Transverse colon (tissue), 4 donors: ENCODE results near the gene ZNF524. TPM values are rescaled to one million over a fixed set of nuclear protein-coding genes. Genes with fewer than 3 reads are reported as not detected.

Experiments
- DNase-seq: peaks from one replicate; pipeline ENCODE4 v3.0.0-alpha.2; 2019
- H3K27ac ChIP-seq, 4 donors: fragments of 200-600 bp; sonication (generic); 2 replicates each; pipeline ENCODE4 v1.5.1; 2016 to 2018; ENCODE audit warnings: inconsistent platforms in 4 of 4
- H3K27me3 ChIP-seq: fragments of 200-600 bp; sonication (generic); 2 replicates; pipeline ENCODE4 v1.5.1; 2017; ENCODE audit warnings: inconsistent platforms
- H3K36me3 ChIP-seq, 4 donors: fragments of 200-600 bp; sonication (generic); 2 replicates each; pipeline ENCODE4 v1.5.1; 2017 to 2019; ENCODE audit warnings: inconsistent platforms in 4 of 4
- H3K4me1 ChIP-seq, 4 donors: fragments of 200-600 bp; sonication (generic); 2 replicates each; pipeline ENCODE4 v1.5.1; 2017 to 2020; ENCODE audit warnings: inconsistent platforms in 4 of 4
- H3K4me3 ChIP-seq, 4 donors: fragments of 200-600 bp; sonication (generic); 1 replicate in 1 of 4; 2 replicates in 3 of 4; pipeline versions ENCODE4 v1.5.1 to v1.6.1; 2017 to 2019; ENCODE audit warnings: inconsistent platforms in 4 of 4
- H3K9me3 ChIP-seq, 2 donors: fragments of 200-600 bp; sonication (generic); 2 replicates each; pipeline ENCODE4 v1.5.1; 2017 to 2019; ENCODE audit warnings: inconsistent platforms in 2 of 2
- EP300 ChIP-seq: sonication (generic); formaldehyde crosslinking; IDR thresholded peaks from one replicate; pipeline ENCODE4 v1.6.1; 2017; ENCODE audit warnings: antibody characterized with exemption, low read depth
- POLR2A ChIP-seq: fragments of 450-650 bp; IDR thresholded peaks from one replicate; pipeline ENCODE4 v1.6.1; 2016; ENCODE audit warnings: antibody characterized with exemption, mild to moderate bottlenecking, moderate library complexity
- POLR2AphosphoS5 ChIP-seq, 3 donors: sonication (generic); formaldehyde crosslinking; IDR thresholded peaks; one replicate each; pipeline ENCODE4 v1.6.1; 2016; ENCODE audit warnings: antibody characterized with exemption in 3 of 3
- WGBS, 2 donors: methylation state at CpG; one replicate each; pipeline ENCODE4 v1.1.5; 2018; ENCODE audit warnings: low coverage in 1 of 2; 5-methylcytosine and 5-hydroxymethylcytosine counted together
- in situ Hi-C, 4 donors: fragments of 200-750 bp; cut with MboI; loops; one replicate each; pipeline versions ENCODE4 v1.15.0 to v1.15.1; 2017; ENCODE audit warnings: low sequenced_read_pairs in 3 of 4, low pct_ligation_motif_present in 1 of 4, low pct_unique_long_range_greater_than_20kb in 1 of 4
- intact Hi-C: fragments of 100-400 bp; cut with DNase I; formaldehyde crosslinking; loops from one replicate; pipeline ENCODE4 v1.15.1; 2023; ENCODE audit warnings: low total_unique reads
- total RNA-seq, 4 donors: library from RNA; depleted of rRNA; stranded (reverse); fragments of >200 nt; gene quantifications; one replicate each; pipeline ENCODE4 v1.1.0, GENCODE V29; 2016
- TF ChIP-seq, protein P1 (sequence below), 5 experiments: fragments of 200-600 bp in 3 of 5; fragments of 450-650 bp in 2 of 5; sonication (generic) in 3 of 5; IDR thresholded peaks; 1 replicate in 2 of 5; 2 replicates in 3 of 5; pipeline ENCODE4 v1.5.1; 2016 to 2017; ENCODE audit warnings: antibody characterized with exemption in 5 of 5, inconsistent platforms in 3 of 5, mild to moderate bottlenecking in 2 of 5, moderate library complexity in 1 of 5

Gene ZNF524
- total RNA-seq, 4 donors from 2014 or later = 17.7 to 51.1 (median 37.9) TPM

DNA sequence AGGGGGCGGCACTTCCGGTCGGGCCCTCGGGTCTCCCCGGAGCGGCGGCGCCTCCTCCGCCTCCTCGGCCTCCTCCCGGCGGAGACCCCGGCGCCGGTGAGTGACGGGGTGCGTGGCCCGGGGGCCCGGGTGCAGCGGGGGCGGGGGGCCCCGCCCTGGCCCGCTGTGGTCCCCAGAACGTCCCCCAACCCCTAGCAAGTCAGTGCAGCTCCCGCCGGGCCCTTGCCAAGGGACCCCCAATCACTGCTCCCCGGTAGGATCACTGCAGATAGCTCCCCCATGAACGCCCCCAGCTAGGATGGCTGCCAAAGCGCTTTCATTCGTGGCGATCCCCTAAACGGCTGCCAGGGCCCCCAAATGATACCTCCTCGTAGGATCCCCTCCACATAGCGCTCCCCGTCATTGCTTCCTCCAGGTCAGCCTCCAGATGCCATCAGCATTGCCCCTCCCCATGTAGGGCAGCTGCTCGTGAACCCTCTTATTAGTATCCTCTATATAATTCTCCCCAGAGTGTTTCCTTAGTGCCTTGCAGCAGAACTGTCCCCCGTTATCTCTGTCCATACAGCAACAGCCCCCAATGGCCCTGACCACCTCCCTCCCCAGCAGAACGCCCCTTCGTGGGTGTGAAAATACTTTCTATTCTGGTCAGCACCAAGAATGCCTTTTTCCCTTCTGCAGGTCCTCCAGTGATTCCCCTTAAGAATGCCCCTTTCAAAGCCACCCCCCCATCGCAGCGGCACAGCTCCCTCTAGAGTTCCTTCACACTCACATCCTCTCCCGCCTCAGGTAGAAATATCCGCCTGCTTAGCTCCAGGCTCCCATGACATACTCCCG lies 5.8 kb downstream of the ZNF524 start, which contains the start of gene ZNF865:
Gene ZNF865, plus strand, starts transcription at position 11 of the 834 bp plus-strand sequence. CDS start 7,972 bp downstream, outside the sequence.
- H3K4me1 ChIP-seq = peaks cover 12 to 35% (median 24%) of the 10 kb centered on the region in 4 donors
- no peaks in the 10 kb centered on the region for H3K36me3 ChIP-seq
- H3K27me3 ChIP-seq = no peaks in the 10 kb centered on the region
- TF ChIP-seq POLR2A (no peak), EP300 (no peak)
- TF ChIP-seq, protein P1, sequence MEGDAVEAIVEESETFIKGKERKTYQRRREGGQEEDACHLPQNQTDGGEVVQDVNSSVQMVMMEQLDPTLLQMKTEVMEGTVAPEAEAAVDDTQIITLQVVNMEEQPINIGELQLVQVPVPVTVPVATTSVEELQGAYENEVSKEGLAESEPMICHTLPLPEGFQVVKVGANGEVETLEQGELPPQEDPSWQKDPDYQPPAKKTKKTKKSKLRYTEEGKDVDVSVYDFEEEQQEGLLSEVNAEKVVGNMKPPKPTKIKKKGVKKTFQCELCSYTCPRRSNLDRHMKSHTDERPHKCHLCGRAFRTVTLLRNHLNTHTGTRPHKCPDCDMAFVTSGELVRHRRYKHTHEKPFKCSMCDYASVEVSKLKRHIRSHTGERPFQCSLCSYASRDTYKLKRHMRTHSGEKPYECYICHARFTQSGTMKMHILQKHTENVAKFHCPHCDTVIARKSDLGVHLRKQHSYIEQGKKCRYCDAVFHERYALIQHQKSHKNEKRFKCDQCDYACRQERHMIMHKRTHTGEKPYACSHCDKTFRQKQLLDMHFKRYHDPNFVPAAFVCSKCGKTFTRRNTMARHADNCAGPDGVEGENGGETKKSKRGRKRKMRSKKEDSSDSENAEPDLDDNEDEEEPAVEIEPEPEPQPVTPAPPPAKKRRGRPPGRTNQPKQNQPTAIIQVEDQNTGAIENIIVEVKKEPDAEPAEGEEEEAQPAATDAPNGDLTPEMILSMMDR (IDR thresholded peaks at IDR 0.05) = peak; percentile 59 to 84 (median 67)
- peak; percentile 86 for DNase-seq
- peak within 1 kb of the TSS; percentile 94 to 99 (median 96) for H3K27ac ChIP-seq
- peak within 1 kb of the TSS; percentile 79 to 93 (median 89) for H3K4me3 ChIP-seq
- 0 to 3% methylated on average over 4 to 19 of the region's 44 CpGs for WGBS, 2 donors
- intact Hi-C loops = loop anchor here (10.0 kb wide), 1 partner anchor 491 kb away; the partner anchor contains the start of gene PPP1R12C
- in situ Hi-C loops = loop anchor here in 1 of 4 donors (10.0 kb wide), 1 partner anchor 91 kb away; no protein-coding TSS in a partner anchor
- no peaks in the 10 kb centered on the region for H3K9me3 ChIP-seq

DNA sequence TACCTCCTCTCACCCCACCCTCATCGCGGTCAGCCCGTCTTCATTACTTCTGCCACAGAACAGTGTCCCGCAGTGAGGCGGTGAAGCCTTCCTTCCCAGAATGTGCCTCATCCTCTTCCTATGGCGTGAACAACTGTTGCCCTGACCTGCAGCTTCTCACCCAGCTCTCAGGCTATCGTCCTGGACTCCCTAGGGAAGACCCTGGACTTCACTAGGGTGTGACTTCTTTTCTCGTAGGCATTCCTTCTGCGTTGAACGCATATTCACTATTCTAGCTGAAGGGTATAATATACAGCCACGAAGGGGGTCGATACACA lies 6.3 kb downstream of the ZNF524 start:
- intact Hi-C loops (loop anchor here (10.0 kb wide), 1 partner anchor 492 kb away; the partner anchor contains the start of gene PPP1R12C), in situ Hi-C loops (loop anchor here in 1 of 4 donors (10.0 kb wide), 1 partner anchor 92 kb away; no protein-coding TSS in a partner anchor)
- DNase-seq = no peak
- Histone ChIP-seq H3K4me3 (peak overlapping the region in 3 of 4 donors; percentile 79 to 91 (median 87)), H3K9me3 (no peaks in the 10 kb centered on the region), H3K27ac (peak overlapping the region; percentile 94 to 99 (median 96)), H3K4me1 (peaks cover 12 to 33% (median 19%) of the 10 kb centered on the region in 4 donors), H3K27me3 (no peaks in the 10 kb centered on the region), H3K36me3 (no peaks in the 10 kb centered on the region)
- 23% methylated on average over 12 of the region's 12 CpGs; no CpG with 5 or more reads in 1 of the 2 donors for WGBS, 2 donors
- TF ChIP-seq, protein P1 (IDR thresholded peaks at IDR 0.05) = no peak
- TF ChIP-seq POLR2AphosphoS5 (IDR thresholded peaks at IDR 0.05) (no peak), POLR2A (no peak), EP300 (no peak)

DNA sequence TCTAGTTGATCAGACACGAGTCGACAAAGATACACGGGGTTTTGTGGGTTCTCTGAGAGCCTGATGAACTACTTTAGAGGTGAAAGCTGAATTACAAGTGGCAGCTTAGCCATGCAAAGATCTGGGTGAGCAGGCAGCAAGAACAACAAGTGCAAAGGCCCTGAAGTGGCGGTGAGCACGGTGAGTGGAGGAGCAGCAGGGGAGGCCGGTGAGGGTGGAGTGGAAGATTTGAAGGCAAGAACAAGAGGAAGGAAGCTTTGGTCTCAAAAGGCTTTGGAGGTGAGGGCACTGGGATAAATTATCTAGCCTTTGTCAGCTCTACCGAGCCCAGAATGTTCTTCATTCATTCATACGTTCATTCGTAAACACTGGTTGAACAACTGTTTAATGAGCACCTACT lies 6.7 kb downstream of the ZNF524 start:
- intact Hi-C loops = loop anchor here (10.0 kb wide), 1 partner anchor 492 kb away; the partner anchor contains the start of gene PPP1R12C
- Histone ChIP-seq H3K27ac (peak overlapping the region; percentile 94 to 99 (median 96)), H3K9me3 (no peaks in the 10 kb centered on the region), H3K27me3 (no peaks in the 10 kb centered on the region), H3K36me3 (no peaks in the 10 kb centered on the region), H3K4me3 (no peak overlapping the region), H3K4me1 (peaks cover 12 to 35% (median 19%) of the 10 kb centered on the region in 4 donors)
- WGBS, 2 donors = 56 to 72% methylated on average over 6 to 9 of the region's 9 CpGs
- TF ChIP-seq, protein P1 (IDR thresholded peaks at IDR 0.05) = no peak
- TF ChIP-seq POLR2AphosphoS5 (IDR thresholded peaks at IDR 0.05) = no peak
- no peak for DNase-seq
- in situ Hi-C loops = loop anchor here in 1 of 4 donors (10.0 kb wide), 1 partner anchor 92 kb away; no protein-coding TSS in a partner anchor

DNA sequence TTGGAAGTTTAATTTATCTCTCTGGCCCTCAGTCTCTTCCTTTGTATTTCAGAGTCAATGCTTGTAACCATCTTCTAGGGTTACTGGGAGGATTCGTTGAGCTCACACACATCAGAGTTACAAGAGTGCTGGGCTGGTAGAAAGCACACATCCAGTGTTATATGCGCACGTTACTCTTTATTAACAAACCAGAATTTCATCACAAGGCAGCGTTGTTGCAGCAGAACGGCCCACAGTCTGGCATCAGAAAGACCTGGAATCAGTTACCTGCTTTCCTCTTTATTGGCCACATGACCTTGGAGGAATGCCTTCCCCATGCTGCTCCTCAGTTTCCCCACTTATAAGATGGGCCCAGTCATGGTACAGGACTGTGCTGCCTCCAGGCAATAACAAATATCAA lies 9.2 kb downstream of the ZNF524 start:
- TF ChIP-seq POLR2A = no peak
- TF ChIP-seq, protein P1 (IDR thresholded peaks at IDR 0.05) = no peak
- no peak for TF ChIP-seq POLR2AphosphoS5 (IDR thresholded peaks at IDR 0.05)
- TF ChIP-seq EP300 = no peak
- intact Hi-C loops (loop anchor here (10.0 kb wide), 1 partner anchor 495 kb away; the partner anchor contains the start of gene PPP1R12C), in situ Hi-C loops (loop anchor here in 1 of 4 donors (10.0 kb wide), 1 partner anchor 95 kb away; no protein-coding TSS in a partner anchor)
- DNase-seq = no peak
- Histone ChIP-seq H3K27me3 (no peaks in the 10 kb centered on the region), H3K36me3 (no peaks in the 10 kb centered on the region), H3K27ac (no peak overlapping the region), H3K9me3 (no peaks in the 10 kb centered on the region), H3K4me1 (peaks cover 10 to 26% (median 16%) of the 10 kb centered on the region in 4 donors), H3K4me3 (no peak overlapping the region)
- WGBS, 2 donors = 95 to 97% methylated on average over 5 of the region's 5 CpGs
